ENCODE measurements around the gene AGBL3. TPM values are rescaled to one million over a fixed set of nuclear protein-coding genes. Genes with fewer than 3 reads are reported as not detected.

AGBL3 gene
- 1 to 10 TPM; 2.0 to 8.1 (median 4.3) TPM for total RNA-seq
- polyA plus RNA-seq, result 1 to 10 TPM; 2.9 to 4.2 TPM
- long read RNA-seq, donor 1, partial matches to known transcripts, result 9 of 23 reads
- long read RNA-seq, donor 1, other reads (novel, unspliced or antisense), result 13 of 23 reads
- long read RNA-seq, donor 2, partial matches to known transcripts, result 0 of 7 reads
- long read RNA-seq, donor 2, other reads (novel, unspliced or antisense), result 7 of 7 reads
- long read RNA-seq, donor 3, partial matches to known transcripts, result 0 of 13 reads
- long read RNA-seq, donor 3, other reads (novel, unspliced or antisense), result 12 of 13 reads

DNA sequence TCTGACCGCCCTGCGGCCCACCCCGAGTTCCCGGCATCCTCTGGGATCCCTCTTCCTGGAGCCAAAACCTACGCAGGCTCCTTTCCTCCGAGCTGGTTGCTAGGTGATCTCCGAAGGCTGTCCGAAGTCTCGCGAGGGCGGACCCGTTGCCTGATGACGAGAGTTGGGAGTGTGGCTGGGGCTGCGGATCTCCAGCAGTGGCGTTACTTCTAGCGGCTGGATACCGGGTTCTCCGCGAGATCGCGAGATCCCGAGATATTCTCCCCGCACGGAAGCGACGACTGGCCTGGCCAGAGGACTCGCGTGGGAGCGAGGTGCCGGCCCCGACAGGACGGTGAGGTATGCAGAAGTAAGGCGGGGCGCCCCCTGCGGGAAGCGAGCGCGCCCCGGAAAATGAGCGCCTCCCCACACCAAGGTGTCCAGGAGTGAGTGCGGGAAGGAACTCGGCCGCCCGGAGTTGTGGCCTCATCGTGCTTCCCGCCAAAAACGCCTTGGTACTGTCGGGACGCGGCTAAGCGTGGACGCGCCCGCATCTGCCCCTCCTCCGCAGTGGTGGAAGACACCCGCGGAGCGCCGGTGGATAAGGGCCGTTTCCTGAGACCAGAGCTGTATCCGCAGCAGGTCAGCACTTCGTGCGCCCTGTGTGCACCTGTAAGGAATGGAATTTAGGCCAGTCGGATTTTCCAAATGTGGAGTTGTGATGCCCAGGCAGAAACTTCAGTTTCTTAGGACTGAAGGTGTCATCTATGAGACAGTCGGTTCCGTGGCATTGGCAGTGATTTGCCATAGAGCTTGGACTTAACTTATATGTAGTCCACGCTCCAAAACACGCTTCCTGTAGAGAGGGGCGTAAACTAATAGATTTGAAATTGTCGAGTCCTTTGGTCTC is at the start of gene AGBL3:
TSS of gene AGBL3 (plus strand) at position 146 of the 889 bp plus-strand sequence. CDS start 1,426 bp downstream, outside the sequence.
- Histone ChIP-seq H3K4me1 (ENCODE audit: insufficient read depth) (peaks cover 4% of the 10 kb centered on the region), H3K4me3 (peak within 1 kb of the TSS; percentile 79), H3K27me3 (no peaks in the 10 kb centered on the region), H3K36me3 (no peaks in the 10 kb centered on the region), H3K27ac (peak within 1 kb of the TSS; percentile 70 to 87), H3K9me3 (no peaks in the 10 kb centered on the region)
- DNase-seq, result peak; percentile 96 to 99 (median 98)
- 0 to 1% (median 1%) methylated on average over 48 to 70 of the region's 70 CpGs for WGBS, 3 donors
- TF ChIP-seq POLR2A (IDR thresholded peaks at IDR 0.05) (peak; percentile 69), EP300 (IDR thresholded peaks at IDR 0.05) (no peak)
- TF ChIP-seq, protein P1, sequence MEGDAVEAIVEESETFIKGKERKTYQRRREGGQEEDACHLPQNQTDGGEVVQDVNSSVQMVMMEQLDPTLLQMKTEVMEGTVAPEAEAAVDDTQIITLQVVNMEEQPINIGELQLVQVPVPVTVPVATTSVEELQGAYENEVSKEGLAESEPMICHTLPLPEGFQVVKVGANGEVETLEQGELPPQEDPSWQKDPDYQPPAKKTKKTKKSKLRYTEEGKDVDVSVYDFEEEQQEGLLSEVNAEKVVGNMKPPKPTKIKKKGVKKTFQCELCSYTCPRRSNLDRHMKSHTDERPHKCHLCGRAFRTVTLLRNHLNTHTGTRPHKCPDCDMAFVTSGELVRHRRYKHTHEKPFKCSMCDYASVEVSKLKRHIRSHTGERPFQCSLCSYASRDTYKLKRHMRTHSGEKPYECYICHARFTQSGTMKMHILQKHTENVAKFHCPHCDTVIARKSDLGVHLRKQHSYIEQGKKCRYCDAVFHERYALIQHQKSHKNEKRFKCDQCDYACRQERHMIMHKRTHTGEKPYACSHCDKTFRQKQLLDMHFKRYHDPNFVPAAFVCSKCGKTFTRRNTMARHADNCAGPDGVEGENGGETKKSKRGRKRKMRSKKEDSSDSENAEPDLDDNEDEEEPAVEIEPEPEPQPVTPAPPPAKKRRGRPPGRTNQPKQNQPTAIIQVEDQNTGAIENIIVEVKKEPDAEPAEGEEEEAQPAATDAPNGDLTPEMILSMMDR (IDR thresholded peaks at IDR 0.05), result peak; percentile 59 to 89 (median 83)
- intact Hi-C loops (cut with DNase I), result loop anchor here in 1 of 4 donors (10.0 kb wide), 1 partner anchor 178 kb away; no protein-coding TSS in a partner anchor

DNA sequence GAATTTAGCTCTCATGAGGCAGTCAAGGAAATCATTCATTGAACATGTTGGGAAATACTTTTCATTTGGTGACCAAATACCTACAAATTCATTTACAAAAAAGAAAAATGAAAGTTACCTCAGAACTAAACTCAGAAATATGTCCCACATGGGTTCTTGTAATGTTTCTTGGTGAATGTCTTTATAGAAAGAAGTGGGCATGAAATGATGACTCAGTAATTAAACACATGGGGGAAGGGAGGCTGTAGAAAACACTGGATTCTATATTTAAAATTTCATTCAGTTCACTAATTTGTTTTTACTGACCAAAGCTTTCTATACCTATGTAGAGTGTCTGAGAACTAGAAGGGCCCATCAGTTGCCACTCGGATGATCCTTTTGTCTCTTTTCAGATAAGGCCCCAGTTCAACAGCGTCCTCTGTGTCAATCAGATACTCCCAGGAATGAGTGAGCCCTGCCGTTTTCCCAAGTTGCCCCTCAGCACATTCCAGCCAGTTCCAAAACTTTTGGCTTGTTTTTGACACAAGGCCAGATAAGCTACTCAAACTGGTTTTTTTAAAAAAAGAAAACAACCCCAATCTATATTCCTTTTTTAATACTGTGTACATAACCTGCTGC is 49.3 kb upstream of the AGBL3 start:
- Histone ChIP-seq H3K4me3 (no peak overlapping the region), H3K4me1 (ENCODE audit: insufficient read depth) (peaks cover 16% of the 10 kb centered on the region), H3K27me3 (no peaks in the 10 kb centered on the region), H3K9me3 (no peaks in the 10 kb centered on the region), H3K27ac (no peak overlapping the region), H3K36me3 (no peaks in the 10 kb centered on the region)
- TF ChIP-seq, protein P1 (IDR thresholded peaks at IDR 0.05), result no peak
- no peak for TF ChIP-seq EP300 (IDR thresholded peaks at IDR 0.05)
- no peak for TF ChIP-seq POLR2A (IDR thresholded peaks at IDR 0.05)
- intact Hi-C loops (cut with DNase I), result loop anchor here in 1 of 4 donors (10.0 kb wide), 1 partner anchor 152 kb away; no protein-coding TSS in a partner anchor
- 38 to 55% (median 43%) methylated on average over 3 of the region's 3 CpGs for WGBS, 3 donors
- no peak for DNase-seq

DNA sequence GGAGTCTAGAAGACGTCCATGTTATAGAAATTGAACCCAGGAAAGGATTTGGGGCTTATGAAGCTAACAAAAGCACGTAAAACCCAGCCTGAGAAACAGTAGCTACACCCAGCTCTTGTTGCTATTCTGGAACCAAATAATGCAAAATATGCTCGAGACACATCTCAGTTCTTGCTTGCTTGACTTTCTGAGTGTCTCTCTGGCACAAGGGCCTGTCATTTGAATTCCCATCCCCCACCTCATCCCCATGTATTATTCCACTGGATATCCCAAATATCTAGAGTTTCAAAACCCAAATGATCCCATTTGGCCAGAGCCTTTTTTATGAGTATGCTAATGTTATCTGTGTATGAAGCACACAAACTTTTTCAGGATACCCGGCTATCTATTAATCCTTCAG is 48.2 kb upstream of the AGBL3 start:
- intact Hi-C loops (cut with DNase I), result loop anchor here in 1 of 4 donors (10.0 kb wide), 1 partner anchor 153 kb away; no protein-coding TSS in a partner anchor
- Histone ChIP-seq H3K4me1 (ENCODE audit: insufficient read depth) (peaks cover 10% of the 10 kb centered on the region), H3K27ac (no peak overlapping the region), H3K4me3 (no peak overlapping the region), H3K9me3 (no peaks in the 10 kb centered on the region), H3K36me3 (no peaks in the 10 kb centered on the region), H3K27me3 (no peaks in the 10 kb centered on the region)
- WGBS, 3 donors, result 82 to 89% (median 86%) methylated on average over 4 of the region's 4 CpGs
- no peak for DNase-seq
- no peak for TF ChIP-seq EP300 (IDR thresholded peaks at IDR 0.05)
- no peak for TF ChIP-seq POLR2A (IDR thresholded peaks at IDR 0.05)
- TF ChIP-seq, protein P1 (IDR thresholded peaks at IDR 0.05), result no peak

DNA sequence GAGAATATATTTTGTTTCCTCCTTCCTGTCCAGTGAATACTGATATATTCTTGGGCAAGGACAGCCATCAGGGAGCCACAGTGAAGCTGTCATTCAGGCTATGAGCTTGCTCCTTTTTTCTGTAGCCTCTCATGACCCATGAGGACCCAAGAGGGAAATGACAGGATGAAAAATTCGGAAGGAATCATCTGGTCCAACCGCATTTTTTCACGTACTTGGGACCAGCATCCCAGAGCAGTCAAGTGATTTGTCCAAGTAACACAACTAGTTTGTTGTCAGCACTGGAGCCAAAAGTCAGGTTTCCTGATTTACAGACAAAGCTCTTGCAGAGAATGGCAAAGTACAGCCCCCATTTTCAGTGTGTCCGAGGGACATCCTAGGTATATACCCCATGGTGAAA is 47.2 kb upstream of the AGBL3 start:
- WGBS, 3 donors, result 86 to 94% (median 94%) methylated on average over 4 of the region's 4 CpGs
- no peaks in the 10 kb centered on the region for H3K36me3 ChIP-seq
- no peaks in the 10 kb centered on the region for H3K27me3 ChIP-seq
- no peaks in the 10 kb centered on the region for H3K9me3 ChIP-seq
- TF ChIP-seq EP300 (IDR thresholded peaks at IDR 0.05) (no peak), POLR2A (IDR thresholded peaks at IDR 0.05) (no peak)
- TF ChIP-seq, protein P1 (IDR thresholded peaks at IDR 0.05), result no peak
- no peak overlapping the region for H3K4me3 ChIP-seq
- intact Hi-C loops (cut with DNase I), result loop anchor here in 1 of 4 donors (10.0 kb wide), 1 partner anchor 154 kb away; no protein-coding TSS in a partner anchor
- peaks cover 6% of the 10 kb centered on the region for H3K4me1 ChIP-seq (ENCODE audit: insufficient read depth)
- H3K27ac ChIP-seq, result no peak overlapping the region
- DNase-seq, result no peak

Measured in ovary (tissue), 10 donors.